HG03520 (cell line): ENCODE data around the gene RNLS.
"Not testable (repeated sequence)": the region's sequence is repeated elsewhere in the genome, so short reads cannot be mapped to it uniquely, and the experiment has no call there.

Experiments used
- ATAC-seq: cut with Tn5 transposase; IDR thresholded peaks from one replicate; pipeline ENCODE4 v1.9.1; 2021; ENCODE audit warnings: mild to moderate bottlenecking, moderate library complexity; ENCODE audit not compliant: unreplicated experiment

The RNLS gene

DNA sequence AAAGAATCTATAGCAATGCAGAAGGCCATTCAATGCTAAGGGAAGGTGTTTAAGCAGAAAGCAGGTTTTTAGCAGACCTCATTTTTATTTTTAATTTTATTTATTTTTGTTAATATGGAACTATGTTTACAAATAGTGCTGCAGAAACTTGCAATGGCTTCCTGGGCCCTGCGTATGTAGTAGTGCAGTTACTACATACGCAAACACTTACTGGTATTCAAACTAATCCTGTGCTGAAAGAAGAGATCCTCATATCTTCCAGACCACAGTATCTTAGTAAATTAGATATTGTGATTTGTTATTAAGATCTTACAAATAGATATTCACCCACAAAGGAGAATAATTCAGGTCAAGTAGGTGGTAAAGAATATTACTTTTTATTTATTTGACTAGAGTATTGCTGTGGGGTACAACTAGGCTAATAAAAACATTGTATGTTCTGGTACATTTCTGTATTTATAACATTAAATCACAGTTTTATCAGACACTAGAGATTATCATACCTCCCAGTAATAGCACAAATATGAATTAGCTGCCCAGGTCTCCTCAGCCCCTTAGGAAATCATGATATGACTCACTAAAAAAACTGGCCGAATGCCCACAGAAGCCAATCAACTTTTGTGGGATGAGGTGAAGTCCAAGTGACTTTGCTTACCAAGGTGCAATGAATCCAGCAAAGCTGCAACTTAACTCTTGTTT, 57.6 kb downstream of the RNLS start:
- no peak for ATAC-seq

DNA sequence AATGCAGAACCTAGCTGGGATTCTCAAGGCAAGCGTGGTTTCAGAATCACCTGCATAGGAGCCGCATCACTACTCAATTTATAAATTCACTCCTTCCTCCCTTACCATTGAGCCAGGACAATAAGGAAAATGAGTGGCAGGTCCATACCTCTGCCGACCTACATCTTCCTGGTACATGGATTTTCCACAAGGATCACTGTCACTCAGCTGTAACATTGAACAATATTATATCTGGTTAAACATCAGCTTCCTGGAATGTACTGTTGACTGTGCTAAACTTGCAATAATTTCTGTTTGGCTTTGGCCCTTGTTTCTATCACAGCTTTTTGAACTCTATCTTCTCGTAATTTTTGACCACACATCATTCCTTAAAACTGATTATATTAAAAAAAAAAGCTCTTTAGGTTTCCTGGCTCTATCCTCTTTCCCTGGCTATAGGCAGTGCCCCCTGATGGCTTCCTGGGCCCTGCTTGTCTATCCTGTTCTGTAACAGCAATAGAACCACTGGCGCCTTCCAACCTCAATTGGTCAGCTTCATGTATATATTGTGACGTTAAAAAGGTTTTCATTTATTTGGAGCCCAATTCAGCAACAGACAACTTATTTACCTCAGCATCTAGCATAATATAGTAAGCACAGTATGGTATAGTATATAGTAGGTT, 59.2 kb downstream of the RNLS start:
- ATAC-seq: no peak

DNA sequence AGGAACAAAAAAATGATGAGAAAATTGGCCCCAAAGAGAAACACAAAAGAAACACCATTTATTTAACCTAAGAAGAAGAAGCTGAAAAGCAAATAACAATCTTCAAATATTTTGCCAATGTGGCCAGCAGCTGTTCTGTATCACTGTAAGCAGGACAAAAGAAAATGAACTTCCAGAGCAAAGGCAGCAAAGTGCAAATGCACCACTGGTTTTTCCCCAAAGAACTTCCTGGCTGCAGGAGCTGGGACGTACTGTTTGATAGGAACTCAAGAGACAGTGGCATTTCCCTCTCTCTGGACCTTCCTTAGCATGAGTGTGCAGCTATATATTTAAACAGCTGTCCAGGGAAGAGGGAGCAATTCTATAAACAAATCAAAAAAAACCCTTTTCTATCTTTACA, 60.4 kb downstream of the RNLS start:
- ATAC-seq: no peak

DNA sequence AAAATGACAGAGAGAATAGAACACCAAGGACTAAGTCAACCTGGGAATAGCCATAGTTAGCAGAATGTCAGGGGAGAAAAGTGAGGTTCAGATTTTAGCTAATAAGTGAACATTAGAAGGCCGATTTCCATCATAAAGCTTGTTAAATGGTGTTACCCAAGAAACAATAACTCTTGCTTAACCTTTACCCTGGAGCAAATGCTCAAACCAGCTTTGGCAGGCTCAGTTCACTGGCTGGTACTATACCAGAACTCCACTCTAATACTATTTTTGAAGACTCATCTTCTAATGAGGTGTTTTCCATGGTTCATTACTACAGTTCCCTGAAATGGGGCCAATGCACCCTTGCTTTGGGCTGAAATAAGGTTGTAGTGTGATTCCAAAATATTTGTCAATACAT, 61.3 kb downstream of the RNLS start:
- no peak for ATAC-seq

DNA sequence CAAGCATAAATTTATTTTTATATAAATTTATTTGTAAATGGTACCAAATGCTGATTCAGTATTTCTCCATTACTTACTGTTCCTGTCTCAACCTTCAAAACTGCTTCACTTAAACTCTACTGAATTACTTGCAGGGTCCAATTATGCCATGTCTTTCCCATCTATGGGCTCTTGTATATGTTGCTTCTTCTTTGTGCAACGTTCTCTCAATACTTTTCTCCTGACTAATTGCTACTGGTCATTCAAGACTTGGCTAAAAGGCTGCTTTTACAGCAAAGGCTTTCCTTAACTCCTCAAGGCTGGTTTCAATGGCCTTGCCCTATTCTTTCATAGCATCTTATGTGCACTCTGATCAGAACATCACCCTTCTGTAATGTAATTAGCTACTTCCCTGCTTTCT, 67.9 kb downstream of the RNLS start:
- no peak for ATAC-seq

DNA sequence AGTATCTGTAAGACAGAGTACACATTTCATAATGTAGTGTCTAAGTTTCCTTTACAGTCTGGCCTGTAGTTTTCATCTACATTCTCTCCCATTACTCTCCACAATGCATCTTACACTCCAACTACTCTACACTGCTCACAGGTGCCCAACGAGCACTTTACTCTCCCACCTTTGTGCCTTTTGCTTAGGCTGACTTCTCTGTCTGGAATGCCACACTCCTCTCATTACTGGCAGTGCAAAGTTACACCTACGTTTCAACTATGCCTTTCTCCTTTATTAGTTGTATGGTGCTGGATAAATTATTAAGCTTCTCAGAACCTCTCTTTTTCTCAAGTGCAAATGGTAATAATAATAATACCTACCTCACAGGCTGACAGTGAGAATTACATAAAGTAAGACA, 70.5 kb downstream of the RNLS start:
- ATAC-seq: no peak

DNA sequence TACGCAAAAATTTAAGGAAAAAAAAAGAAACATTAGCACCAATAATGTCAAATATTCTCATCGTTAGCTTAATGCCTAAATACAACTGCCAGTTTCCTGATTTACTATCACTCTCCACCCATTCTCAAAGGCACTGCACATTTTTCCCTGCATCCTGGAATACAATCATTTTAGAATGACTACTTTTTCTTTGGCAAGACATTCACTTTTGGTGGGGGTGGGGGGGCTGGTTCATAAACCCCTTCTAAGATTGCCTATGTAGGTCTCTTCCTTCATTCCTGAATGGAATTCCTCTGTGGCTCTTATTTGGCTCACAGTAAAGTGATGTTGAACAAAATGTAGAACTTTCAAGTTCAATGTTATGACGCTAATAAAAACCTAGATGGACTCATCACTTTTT, 74.3 kb downstream of the RNLS start:
- no peak for ATAC-seq

DNA sequence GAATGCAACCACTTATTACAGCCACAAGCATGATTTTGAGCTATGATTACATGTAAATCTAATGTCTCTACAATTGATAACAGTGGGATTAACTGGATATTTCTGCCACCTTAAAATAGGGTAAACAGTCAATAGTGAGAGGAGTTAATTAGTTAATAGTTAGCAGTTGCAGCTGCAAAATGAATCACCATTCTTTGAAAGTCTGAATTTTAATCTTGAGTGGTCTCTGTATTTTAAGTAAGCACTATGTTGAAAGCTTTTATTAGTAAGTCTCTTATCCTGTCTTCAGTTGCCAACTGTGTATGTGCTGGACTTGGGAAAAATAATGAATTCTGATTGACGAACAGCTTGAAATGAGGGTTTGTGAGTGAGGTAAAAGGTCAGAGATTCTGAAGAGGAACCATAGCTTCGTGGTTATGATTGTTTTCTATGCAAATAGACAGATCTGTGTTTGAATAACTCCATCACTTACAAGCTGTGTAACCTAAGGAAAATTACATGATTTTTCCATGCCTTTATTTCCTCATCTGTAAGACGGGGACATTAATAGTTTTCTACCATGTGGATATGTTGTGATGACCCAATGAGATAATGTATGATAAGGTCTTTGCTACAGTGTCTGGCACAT, 75.2 kb downstream of the RNLS start:
- no peak for ATAC-seq

DNA sequence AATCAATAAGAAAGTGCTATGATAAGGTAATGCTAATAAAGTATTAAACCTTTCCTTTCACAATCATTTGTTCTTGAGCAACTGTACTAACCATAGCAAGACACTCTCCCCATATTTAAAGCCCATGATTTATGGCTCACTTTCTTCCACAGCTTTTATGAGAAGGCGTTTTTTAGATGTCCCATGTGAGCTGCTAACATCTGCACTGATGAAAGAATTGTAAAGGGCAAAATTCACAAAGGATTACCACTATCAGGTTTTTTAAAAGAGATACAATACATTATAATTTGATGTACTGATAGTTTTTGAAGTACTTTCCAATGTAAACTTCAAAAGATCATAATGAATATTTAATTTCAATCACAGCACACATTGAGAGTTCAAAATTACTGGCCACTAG, 75.7 kb downstream of the RNLS start:
- no peak for ATAC-seq

DNA sequence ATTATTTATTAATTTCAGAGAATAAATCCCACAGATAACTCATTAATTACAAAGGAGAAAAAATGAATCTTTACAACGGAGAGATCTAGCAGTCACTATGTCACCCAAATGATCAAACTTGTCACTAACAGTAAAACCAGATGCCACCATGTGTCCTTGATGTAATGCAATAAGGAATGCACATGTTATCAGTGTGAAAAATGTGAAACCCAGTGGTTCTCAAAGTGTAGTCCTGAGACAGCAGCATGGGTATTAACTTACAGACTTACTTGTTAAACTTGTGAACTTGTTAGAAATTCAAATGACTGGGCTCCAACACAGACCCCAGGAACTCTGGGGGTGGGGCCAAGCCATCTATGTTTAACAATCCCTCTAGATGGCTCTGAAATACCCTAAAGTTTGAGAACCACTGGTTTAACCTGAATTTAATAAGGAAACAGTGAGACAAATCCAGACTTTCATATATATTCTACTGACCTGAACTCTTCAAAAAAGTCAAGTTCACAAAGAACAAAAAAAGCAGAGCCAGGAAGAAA, 77.4 kb downstream of the RNLS start:
- ATAC-seq: no peak

DNA sequence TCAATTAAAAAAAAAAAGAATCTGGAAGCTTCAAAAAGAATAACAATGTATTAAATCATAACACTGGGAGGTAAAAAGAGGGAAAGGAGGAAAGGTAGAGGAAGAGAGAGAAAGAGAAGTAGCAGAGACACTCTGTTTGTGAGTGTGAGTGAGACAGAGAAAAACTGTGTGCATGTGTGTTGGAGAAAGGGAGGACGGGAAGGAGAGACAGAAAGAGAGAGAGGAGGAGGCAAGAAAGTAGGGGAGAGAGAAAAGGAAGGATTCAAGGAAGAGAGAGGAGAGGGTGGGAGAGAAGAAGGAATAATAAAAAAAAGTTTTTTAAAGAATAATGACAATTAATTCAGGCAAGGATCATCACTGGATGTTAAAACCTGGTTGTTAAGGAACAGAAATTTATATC, 77.9 kb downstream of the RNLS start:
- no peak for ATAC-seq

DNA sequence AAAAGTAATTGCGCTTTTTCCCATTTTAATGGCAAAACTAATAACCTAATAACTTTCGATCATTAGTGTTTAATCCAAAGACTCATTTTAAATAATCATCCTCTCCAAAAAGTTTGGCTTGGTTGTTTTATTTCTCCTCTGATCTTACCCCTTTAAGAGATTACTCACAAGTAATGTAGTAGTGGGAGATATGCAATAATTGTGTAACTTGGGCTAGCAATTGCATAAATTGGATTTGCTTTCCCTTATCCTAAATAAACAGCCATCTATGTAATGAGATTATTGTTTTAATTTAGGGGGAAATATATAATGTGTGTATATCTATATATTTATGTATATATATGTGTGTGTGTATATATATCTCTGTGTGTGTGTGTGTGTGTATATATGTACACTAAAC, 82.5 kb downstream of the RNLS start:
- no peak for ATAC-seq

DNA sequence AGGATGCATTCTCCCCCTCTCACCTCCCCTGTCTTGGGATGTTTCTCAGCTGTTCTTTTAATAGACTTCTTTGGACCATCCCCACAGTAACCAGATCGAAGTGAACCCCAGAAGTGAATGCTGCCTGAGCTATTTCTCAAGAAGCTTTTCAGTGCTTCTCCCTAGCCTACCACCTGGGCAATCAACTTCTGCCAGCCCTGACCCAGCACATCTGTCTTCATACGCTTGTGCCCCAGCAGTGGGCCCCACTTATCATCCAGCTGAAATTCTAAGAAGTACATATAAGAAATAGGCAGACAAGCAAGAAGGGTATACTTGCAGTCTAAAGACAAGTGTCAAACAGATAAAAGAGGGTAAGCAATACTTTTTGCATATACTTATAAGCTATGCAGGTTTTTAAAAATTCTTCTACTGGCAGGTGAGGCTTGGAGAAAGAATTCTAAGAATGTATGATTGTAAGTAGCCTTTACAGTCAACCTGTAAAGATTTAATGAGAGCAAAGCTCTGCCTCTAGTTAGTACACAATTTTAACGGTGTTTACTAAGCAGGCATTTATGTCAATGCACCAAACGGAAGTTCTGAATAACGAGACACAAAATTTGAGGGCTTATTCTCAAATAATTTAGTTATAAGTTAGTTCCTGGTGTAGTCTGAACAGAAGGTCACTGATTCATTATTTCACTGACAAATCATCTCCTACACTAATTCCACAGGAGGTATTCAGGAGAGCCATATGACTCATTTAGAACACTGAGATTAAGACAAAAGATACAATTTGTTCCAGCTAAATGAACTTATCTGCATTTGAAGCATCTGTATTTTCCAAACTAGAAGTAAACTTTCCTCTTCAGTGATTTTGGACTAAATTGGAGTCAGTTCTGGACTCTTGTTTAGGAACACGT, 83.3 kb downstream of the RNLS start:
- no peak for ATAC-seq

DNA sequence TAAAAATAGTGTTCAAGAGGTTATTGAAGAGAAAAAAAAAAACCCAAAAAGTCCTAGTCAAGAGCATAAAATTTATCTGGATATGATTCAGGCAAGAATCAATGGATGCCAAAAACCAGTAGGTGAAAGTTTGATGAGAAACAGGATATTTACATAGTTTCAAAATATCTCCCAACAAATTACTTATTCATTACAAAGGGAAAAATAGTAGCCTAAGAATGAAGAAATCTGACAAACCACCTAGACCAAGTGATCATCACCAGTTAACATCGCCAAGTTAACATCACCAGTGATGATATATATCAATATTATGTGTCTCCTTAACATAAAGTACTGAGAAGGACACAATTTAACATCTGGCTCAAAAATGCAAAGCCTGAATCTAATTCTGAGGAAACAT, 85.2 kb downstream of the RNLS start:
- ATAC-seq: no peak

DNA sequence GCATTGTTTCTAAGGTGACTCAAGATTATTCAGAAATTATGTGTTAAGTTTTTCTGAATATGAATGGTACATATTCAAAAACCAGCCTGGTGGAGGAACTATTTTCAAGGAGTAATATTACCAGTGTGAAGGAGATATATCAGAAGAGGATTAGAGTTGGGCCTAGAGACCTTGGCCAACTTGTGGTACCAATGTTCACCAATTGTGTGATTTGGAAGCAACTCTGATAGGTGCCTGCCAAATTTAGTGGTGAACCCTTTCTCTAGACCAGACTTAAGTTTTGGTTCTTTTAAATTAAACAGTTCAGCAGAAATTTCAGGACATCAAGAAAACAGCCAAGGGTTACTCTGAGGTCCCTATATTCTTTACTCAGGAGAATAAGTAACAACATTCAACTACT, 88.6 kb downstream of the RNLS start:
- no peak for ATAC-seq

DNA sequence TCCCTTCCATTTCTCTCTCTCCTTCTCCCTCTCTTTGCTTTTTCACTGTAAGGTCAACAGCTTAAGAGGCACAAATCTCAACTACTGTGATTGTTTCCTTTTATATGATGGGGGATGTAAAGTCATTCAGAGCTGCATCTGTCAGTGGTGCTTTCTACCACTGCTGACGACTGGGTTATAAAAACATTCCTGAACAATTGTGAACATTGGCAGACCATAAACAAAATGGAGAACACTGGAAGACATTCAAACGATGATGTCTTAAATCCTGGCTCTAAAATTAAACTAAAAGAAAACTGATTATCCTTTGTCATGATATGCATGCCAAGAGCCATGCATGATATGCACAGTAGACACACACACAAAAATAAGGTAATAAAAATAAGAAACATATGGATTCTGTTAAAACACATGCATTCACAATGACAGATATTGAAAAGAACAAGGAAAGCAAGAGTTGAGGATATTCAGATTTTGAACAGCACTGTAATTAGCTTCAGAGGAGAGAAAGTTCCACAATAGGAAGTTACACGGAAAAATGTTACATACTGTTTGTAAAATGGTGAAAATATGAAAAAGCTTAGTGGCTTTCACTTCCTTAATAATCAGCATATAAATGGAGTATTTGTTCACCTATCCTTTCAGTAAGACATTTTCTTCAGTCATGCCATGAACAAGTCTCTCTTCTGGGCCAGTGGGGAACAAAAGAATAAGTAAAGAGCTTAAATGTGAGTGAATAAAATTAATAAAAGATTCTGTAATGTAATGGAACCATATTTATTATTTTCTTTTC, 89.2 kb downstream of the RNLS start:
- ATAC-seq: no peak

DNA sequence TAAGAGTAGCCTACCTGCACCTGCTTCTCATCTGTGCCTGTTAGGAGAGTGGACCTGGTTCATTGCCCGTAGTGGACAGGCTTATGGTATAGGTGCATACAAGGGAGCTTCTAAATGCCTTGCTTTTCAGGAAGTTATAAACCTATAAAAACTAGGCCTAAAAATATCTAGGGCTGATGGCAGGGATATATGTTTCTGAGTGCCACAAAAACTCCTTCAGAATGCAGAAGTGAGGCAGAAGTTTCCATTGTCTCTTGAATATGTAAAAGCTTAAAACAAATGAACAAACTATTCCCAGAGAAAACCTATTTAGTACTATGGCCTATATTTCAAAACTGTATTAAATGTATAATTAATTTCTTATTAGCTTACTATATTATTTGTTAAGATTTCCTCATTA, 91.8 kb downstream of the RNLS start:
- ATAC-seq: no peak

DNA sequence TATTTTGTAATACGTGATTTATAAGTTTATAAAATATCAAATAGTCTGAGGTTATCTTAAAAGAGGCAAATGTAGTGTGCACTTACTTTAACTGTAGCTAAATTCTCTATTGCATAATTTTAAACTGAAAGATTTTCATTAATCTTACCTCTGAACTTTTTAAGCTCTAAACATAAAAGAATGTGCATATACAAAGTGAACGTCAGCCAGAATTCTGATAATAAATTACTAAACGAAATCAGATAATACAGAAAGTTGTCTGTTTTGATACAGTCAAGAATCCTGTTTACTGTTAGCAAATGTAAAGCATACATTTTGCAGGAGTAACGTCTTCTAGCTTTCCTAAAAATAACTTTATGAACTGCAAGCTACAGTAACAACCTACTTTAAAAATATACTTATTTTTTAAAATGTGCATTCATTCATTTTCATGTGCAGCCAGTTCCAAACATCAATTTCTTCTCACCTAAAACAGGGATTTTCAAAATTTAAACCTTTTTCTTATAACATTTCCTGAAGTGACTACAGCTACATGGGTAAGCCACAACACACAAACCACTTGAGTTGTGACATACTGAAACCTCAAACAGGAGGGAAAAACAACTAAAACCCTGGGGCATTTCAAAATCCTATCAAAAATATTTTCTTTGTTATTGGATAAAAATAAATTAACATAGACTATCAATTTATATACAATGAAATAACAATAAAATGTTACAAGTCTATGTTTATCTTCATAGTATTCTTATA, 92.7 kb downstream of the RNLS start:
- no peak for ATAC-seq

DNA sequence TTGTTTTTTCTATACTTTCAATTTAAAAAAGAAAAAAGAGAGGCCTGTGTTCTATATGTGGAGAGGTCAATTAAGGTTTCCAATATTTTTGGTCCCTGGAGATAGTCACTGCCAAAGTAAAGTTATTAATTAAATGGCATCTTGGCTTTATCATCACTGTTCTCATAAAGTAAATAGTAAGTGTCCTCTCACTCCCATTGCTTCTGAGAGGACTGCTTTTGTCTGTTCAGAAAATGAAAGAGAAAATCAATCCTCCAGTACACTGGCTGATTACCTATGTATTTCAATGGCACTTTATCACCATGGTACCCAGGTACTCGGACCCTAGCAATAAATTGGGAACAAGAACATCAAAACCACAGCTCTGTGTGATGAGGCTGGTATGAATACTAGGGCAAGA, 94.0 kb downstream of the RNLS start:
- ATAC-seq: no peak

DNA sequence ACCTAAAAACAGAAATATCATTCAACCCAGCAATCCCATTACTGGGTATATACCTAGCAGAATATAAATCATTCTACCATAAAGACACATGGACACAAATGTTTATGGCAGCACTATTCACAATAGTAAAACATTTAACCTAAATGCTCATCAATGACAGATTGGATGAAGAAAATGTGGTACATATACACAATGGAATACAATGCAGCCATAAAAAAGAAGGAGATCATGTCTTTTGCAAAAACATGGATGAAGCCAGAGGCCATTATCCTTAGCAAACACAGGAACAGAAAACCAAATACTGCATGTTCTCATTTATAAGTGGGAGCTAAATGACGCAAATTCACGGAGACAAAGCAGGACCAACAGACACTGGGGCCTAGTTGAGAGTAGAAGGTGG, 96.3 kb downstream of the RNLS start:
- not testable (repeated sequence) for ATAC-seq
